Stimulated activated CD4-positive, alpha-beta T cell treated with anti-CD3 and anti-CD28 coated beads, TNF-alpha, amount 100 ng/mL, for 48 hours (primary cell): ENCODE data around the gene OR10AD1.

ENCODE experiments used
- DNase-seq, 3 donors: peaks; one replicate each; pipeline ENCODE4 v3.0.0-alpha.2; 2020; ENCODE audit warnings: low read depth in 3 of 3

OR10AD1 gene

GRCh38 chr12:48191096-48191495 is 12.0 kb downstream of the OR10AD1 start:
- no peak for DNase-seq

GRCh38 chr12:48189331-48190125 is 13.6 kb downstream of the OR10AD1 start:
- DNase-seq = peak in 2 of 3 donors; percentile 28 to 48

GRCh38 chr12:48187916-48188695 is 15.0 kb downstream of the OR10AD1 start:
- no peak for DNase-seq

GRCh38 chr12:48185181-48185919 is 17.7 kb downstream of the OR10AD1 start:
- DNase-seq = no peak

GRCh38 chr12:48184549-48184922 is 18.6 kb downstream of the OR10AD1 start:
- DNase-seq = no peak

GRCh38 chr12:48183876-48184548 is 19.1 kb downstream of the OR10AD1 start:
- DNase-seq = no peak

GRCh38 chr12:48183091-48183875 is 19.8 kb downstream of the OR10AD1 start, which contains the start of gene CCDC184:
TSS of gene CCDC184 (plus strand) at chr12:48183644. CDS start at chr12:48184123, 479 bp downstream.
- peak; percentile 39 to 58 (median 44) for DNase-seq

- no peak for DNase-seq
Observed at GRCh38 chr12:48182631-48183030, 20.5 kb downstream of the OR10AD1 start.

- no peak for DNase-seq
Observed at GRCh38 chr12:48180857-48181495, 22.1 kb downstream of the OR10AD1 start.

- DNase-seq = no peak
Observed at GRCh38 chr12:48180424-48180823, 22.7 kb downstream of the OR10AD1 start.

GRCh38 chr12:48179466-48179865 is 23.6 kb downstream of the OR10AD1 start:
- no peak for DNase-seq

GRCh38 chr12:48177982-48178381 is 25.1 kb downstream of the OR10AD1 start:
- no peak for DNase-seq

GRCh38 chr12:48176417-48176751 is 26.7 kb downstream of the OR10AD1 start:
- no peak for DNase-seq

- no peak for DNase-seq
Observed at GRCh38 chr12:48175613-48176416, 27.3 kb downstream of the OR10AD1 start.

GRCh38 chr12:48169011-48169410 is 34.1 kb downstream of the OR10AD1 start:
- no peak for DNase-seq

- DNase-seq = no peak
Observed at GRCh38 chr12:48165089-48165981, 37.8 kb downstream of the OR10AD1 start.

- DNase-seq = no peak
Observed at GRCh38 chr12:48164451-48164850, 38.6 kb downstream of the OR10AD1 start.

GRCh38 chr12:48163150-48163747 is 39.8 kb downstream of the OR10AD1 start:
- no peak for DNase-seq
